Renal cortex interstitium (tissue), 11 donors: Measurements from ENCODE around the gene FBP1. TPM values are rescaled to one million over a fixed set of nuclear protein-coding genes. Genes with fewer than 3 reads are reported as not detected.

ENCODE experiments used
- DNase-seq, 11 donors: peaks; one replicate each; pipeline ENCODE4 v3.0.0-alpha.2; 2013; ENCODE audit warnings: low read depth in 9 of 11, low spot score in 4 of 11; ENCODE audit errors: extremely low read depth in 1 of 11
- polyA plus RNA-seq, 3 donors: library from polyadenylated mRNA; unstranded; fragments of 120-200 nt; gene quantifications; one replicate each; pipeline ENCODE4 v1.2.1, GENCODE V29; 2013; ENCODE audit not compliant: insufficient read length in 3 of 3

The FBP1 gene
- polyA plus RNA-seq, 3 donors: 44.3 to 61.2 (median 48.4) TPM

- DNase-seq: no peak
These were observed 27.2 kb upstream of the FBP1 start for GRCh38 chr9:94666364-94667099.

DNA sequence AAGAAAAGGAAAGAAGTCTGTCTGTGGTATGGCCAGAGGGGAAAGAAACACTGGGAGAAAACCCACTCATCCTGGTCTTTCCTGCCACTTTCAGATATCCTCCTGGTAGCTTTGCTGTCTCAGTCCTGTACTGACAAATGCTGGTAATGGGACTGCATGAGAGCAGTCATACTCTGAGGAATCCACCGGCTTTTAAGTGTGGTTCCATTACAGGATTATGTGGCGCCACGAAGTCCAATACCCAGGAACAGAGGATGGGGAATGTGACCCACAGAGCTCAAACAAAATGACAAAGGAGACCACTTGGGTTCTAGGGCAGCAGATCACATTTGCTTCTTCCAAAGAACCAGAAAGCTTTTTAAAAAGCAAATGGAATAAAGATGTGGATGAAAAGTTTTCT, 26.3 kb upstream of the FBP1 start:
- DNase-seq: no peak

DNA sequence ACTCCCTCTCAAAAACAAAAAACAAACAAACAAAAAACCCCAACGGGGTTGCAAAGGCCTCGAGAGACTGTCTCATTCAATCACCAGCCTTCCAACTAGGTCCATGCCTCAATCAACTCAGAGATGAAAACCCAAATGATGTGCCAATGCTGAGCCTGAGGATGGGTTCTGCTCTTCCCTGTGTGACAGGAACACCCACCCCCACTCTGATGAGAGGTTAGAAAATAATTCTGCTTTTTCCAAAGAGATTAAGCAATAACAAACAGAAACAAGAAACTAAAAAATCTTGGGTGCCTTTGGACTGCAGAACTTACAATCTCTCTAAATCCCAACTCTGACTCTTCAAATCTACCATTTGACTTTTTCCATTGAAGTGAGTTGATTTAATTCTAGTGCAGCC, 25.5 kb upstream of the FBP1 start:
- DNase-seq: no peak

DNA sequence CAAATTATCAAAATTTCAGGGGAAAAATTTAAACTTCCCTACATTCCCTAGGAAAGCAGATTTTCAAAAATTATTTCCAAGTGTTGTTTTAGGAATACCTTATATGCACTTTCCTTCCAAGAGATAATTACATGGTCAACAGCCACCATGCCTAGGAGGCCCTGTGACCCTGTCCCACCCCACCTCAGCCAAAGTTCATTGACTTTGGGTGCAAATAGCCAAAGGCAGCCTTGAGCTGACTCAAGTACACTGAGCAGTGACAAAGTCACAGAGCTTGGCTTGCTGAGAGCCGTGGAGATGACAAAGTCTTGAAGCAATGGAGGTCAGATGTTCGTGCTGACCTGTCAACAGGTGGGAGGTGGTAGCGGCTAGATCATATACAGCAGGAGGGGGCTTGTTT, 24.3 kb upstream of the FBP1 start:
- no peak for DNase-seq

GRCh38 chr9:94663140-94663539, 23.8 kb upstream of the FBP1 start:
- peak in 1 of 11 donors; percentile 40 for DNase-seq

DNA sequence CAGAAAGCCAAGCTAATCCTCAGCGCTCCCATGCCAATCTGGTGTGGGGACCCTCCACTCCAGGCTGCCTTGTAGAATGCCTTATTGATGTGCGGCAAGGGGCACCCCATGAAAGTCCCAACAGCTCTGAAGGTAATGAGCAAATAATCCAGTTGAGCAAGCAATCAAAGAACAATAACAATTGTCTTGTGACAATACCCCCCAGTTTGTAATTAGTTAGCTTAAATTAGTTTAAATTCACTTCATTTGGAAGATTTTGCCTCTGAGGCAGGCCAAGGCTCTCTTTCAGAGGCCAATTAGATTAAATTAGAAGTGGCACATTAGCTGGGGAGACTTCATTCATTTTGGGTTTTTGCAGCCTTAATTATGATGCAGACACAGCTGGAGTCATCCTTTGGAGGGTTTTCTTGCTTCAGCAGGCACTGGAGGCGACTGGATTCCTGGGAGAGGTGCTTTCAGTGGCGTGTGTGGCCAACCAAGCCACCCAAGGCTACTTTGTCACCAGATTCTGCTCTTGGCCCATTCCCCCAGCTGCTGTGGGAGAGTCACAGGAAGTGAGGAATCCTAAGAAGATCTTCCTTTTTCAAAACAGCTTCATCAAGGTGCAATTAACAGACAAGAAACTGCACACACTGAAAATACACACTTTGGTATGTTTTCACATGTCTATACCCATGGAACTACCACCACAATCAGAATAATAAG, 17.9 kb upstream of the FBP1 start:
- DNase-seq: no peak

GRCh38 chr9:94656200-94656599, 16.9 kb upstream of the FBP1 start:
- no peak for DNase-seq

- no peak for DNase-seq
These were observed 16.4 kb upstream of the FBP1 start for GRCh38 chr9:94655739-94656138.

DNA sequence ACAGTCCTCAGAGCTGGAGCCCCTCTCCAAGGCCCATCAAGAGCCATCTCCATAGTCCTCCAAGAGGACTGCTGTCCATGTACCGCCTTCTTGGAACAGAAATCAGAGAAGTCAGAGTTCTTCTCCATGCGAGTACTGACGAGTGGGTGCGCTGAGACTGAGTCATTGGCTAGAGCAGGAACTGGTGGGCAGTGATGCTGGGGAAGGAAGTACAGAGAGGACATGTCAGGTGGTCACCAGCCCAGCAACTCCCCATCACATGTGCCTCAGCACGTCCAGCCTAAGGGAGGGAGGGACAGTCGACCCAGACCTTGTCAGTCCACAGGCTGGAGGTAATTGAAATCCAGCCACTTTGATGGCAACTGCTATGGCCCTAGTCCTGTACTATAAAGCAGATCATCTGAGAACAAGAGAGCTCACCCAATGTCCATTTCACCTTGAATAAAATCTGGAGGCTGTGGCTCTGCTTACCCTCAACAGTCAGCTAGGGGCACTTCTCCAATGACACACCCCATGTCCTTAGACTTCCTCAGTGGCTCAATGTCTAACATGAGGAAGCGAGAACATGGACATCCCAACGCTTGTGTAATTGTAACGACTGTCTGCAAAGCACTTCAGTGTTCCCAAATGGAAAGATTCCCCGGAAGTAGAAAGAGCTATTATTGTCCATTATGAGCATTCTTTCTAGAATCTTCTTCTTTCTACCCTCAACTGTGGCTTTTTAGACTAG, 15.0 kb upstream of the FBP1 start:
- no peak for DNase-seq

GRCh38 chr9:94650949-94651348, 11.6 kb upstream of the FBP1 start:
- no peak for DNase-seq

- DNase-seq: no peak
These were observed 9.9 kb upstream of the FBP1 start for GRCh38 chr9:94649100-94649819.

- no peak for DNase-seq
These were observed 8.9 kb upstream of the FBP1 start for GRCh38 chr9:94648185-94648584.

GRCh38 chr9:94645901-94646300, 6.6 kb upstream of the FBP1 start:
- no peak for DNase-seq

GRCh38 chr9:94644543-94644942, 5.2 kb upstream of the FBP1 start:
- no peak for DNase-seq

DNA sequence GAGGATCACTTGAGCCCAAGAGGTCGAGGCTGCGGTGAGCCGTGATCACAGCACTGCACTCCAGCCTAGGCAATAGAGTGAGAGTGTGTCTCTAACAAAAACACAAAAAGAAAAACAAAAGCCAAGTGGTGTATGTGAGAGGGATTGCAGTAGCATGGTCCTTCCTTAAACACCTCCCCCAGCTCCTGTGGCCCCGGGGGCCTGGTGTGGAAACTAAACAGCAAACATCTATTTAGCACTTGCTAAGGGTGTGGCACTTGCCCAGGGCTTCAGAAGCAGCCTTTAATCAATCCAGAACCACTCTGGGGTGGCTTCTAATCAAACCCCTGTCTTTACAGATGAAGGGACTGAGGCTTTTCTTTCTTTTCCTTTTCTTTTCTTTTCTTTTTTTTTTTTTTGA, 4.4 kb upstream of the FBP1 start:
- no peak for DNase-seq

DNA sequence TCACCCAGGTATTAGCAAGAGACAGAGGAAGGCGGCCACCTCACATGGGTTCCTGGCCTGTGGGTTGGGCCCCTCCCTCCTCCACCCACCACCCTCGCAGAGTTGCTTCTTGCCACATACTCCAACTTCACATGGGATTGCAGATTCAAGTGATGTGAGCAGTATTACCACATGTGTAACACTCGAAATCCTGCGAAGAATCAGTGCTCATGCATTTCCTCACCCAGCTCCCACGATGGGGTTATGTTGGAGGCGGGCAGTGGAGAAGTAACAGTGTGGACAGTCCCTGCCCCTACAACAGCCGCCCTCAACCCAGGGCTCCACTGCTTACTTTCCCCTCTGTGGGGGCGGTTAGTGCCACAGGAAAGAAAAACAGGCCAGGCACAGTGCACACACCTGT, 3.9 kb upstream of the FBP1 start:
- DNase-seq: no peak

DNA sequence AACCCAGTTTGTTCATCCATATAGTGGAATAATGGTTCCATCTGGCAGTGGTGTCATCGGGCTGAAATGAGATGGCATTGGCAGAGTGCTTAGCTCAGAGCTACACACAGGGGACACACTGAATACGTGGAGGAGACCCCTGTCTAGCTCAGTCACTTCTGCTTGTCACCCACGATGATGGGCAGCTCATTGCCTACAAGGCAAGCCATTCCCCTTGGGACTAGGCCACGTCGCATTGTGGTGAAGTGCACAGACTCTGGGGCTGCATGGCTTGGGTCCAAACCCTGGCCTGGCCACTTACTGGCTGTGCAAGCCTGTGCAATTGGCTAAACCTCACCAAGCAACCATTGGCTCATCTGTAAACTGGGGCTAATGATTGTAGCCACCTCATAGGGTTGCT, 3.2 kb upstream of the FBP1 start:
- no peak for DNase-seq

DNA sequence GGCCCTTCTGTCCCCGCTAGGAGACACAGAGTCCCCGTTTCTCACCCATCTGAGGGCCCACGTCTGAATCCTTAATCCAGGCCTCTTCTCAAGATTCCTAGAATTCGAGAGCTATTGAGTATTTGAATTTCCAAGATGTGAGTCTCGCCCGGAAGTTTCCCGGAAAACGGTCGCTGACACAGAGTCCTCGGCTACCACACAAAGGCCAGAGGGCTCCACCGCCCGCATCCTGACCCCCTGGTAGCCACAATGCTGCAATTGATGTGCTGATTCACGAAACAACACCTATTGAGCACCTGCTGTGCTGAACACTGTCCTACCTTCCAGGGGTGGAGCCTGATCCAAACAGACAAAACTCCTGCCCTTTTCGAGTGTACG, 670 bp upstream of the FBP1 start:
- DNase-seq: no peak

DNA sequence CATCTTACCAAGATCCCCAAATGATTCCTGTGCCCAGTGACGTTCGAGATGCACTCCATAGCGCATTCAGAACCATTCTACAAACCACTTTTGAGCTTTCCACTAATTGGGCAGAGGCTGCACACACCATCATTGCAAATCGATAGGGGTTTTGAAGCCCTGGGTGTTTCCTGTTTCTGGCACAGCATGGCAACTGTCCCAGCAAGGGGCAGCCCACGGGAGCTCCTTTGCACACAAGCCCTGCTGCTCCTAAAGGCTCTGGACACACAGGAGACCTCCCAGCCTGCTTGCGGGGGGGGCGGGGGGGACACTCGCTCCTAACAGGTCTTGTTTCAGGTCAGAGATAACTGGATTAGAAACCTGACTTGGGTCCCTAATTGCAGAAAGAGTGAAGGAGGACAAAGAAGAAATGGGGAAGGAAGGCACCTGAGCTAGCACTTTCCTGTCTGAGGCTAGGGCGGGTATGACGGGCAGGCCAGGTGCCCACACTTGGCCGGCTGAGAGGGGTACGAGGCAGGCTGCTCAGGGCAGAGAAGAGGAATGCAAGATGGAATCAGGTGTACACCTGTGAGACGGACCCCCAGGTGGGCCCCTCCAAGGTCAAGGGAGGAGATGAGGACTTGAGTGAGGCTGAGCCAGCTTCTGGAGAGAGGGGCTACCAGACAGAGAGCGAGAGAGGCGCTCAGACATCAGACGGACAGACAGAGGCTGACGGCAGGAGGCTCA, 820 bp downstream of the FBP1 start:
- no peak for DNase-seq
